Stimulated activated naive CD8-positive, alpha-beta T cell treated with anti-CD3 and anti-CD28 coated beads, Interleukin-15, Interleukin-2, amounts not matched to agents 100 ng/mL and 50 ng/mL, for 24 hours (primary cell): ENCODE data around the gene CD164.

ENCODE experiments used
- H3K27ac Mint-ChIP-seq: one replicate; pipeline ENCODE4 v1.8.0; 2021; ENCODE audit warnings: mild to moderate bottlenecking, mixed read lengths
- H3K27me3 Mint-ChIP-seq: one replicate; pipeline ENCODE4 v1.8.0; 2021; ENCODE audit warnings: mixed read lengths
- H3K36me3 Mint-ChIP-seq: one replicate; pipeline ENCODE4 v1.8.0; 2021; ENCODE audit warnings: low read depth, mixed read lengths
- H3K4me1 Mint-ChIP-seq: one replicate; pipeline ENCODE4 v1.8.0; 2021; ENCODE audit warnings: low read depth, mixed read lengths
- H3K4me3 Mint-ChIP-seq: one replicate; pipeline ENCODE4 v1.8.0; 2021; ENCODE audit warnings: mild to moderate bottlenecking, mixed read lengths
- H3K9me3 Mint-ChIP-seq: one replicate; pipeline ENCODE4 v1.8.0; 2021; ENCODE audit warnings: mixed read lengths

Gene CD164

DNA sequence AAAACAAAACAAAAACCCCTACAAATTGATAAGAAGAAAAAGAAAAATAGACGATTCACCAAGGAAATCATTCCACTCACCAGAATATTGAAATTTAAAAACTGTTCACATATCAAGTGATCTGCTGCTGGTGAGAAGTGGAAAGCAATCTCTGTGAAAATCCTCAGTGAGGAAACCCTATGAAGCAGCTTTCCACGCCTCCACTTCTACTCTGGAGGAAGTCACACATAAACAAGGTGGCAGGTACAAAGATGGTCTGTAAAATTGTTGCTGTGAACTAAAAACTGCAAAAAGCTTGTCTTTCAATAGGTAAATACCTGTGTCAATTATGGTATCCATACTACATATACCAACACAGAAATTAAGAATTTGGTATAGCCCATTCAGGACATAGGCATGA lies 18.5 kb downstream of the CD164 start:
- Mint-ChIP-seq H3K27ac (peak overlapping the region; percentile 34), H3K9me3 (no peaks in the 10 kb centered on the region), H3K4me3 (no peak overlapping the region), H3K36me3 (peaks cover 81% of the 10 kb centered on the region), H3K27me3 (no peaks in the 10 kb centered on the region), H3K4me1 (peaks cover 29% of the 10 kb centered on the region)

DNA sequence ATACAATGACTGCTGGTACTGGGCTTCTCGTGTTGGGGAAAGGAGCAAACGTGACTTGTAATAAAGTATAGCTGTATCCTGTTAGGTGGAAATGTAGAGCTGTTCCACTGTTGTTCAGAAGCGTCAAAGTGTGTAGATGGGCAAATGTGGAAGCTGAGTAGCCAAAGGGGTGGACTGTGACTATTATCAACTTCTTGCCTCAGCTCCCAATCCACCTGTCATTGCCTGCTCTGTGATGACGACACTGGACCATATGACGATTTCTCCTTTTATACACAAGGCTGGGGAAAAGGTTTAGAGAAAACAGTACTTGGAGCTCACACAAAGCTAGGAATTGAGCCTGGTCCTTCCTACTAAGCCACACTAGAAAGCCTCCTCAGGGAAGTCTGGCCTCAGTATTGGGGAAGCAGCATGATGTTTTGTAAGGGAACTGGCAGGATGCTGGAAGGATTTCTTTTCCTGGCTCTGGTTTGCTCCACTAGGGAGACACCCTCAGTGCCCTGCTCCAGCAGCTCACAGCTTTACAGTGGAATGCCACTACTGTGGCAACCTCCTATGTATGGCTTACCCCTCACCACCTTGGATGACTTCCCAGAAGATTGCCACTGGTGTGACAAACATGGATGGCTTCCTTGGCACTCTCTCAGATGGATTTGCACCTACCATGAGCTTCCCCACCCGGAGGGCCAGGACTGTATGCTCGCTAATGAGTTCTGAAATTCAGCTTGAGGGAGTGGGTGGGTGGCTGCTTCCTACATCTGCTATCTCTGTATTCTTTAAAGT lies 20.0 kb downstream of the CD164 start:
- Mint-ChIP-seq H3K27me3 (no peaks in the 10 kb centered on the region), H3K4me3 (no peak overlapping the region), H3K36me3 (peaks cover 84% of the 10 kb centered on the region), H3K27ac (peak overlapping the region; percentile 36), H3K4me1 (peaks cover 27% of the 10 kb centered on the region), H3K9me3 (peaks cover under 1% of the 10 kb centered on the region)

GRCh38 chr6:109360791-109361190 lies 21.5 kb downstream of the CD164 start:
- Mint-ChIP-seq H3K27me3 (no peaks in the 10 kb centered on the region), H3K4me1 (peaks cover 22% of the 10 kb centered on the region), H3K27ac (no peak overlapping the region), H3K36me3 (peaks cover 81% of the 10 kb centered on the region), H3K4me3 (no peak overlapping the region), H3K9me3 (peaks cover 4% of the 10 kb centered on the region)

DNA sequence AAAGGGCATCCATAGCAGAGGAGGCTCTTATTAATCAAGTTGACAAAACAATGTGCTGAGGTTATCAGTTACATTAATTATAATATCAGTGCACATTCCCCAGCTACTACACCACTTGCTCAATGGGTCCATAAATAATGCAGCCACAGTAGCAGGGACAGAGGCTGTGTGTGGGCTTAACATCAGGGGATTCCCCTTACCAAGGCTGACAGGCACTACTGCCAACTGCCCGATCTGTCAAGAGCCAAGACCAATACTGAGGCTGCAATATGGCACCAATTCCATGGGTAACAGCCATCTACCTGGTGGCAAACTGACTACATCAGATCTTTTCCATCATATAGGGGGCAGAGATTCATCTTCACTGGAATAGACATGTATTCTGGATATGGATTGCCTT lies 22.0 kb downstream of the CD164 start:
- Mint-ChIP-seq H3K27me3 (no peaks in the 10 kb centered on the region), H3K36me3 (peaks cover 86% of the 10 kb centered on the region), H3K27ac (no peak overlapping the region), H3K4me3 (no peak overlapping the region), H3K9me3 (peaks cover 4% of the 10 kb centered on the region), H3K4me1 (peaks cover 22% of the 10 kb centered on the region)

- H3K36me3 Mint-ChIP-seq = peaks cover 77% of the 10 kb centered on the region
- peaks cover 4% of the 10 kb centered on the region for H3K9me3 Mint-ChIP-seq
- H3K4me3 Mint-ChIP-seq = no peak overlapping the region
Observed at GRCh38 chr6:109359248-109359647, 23.0 kb downstream of the CD164 start.

GRCh38 chr6:109358204-109358603 lies 24.1 kb downstream of the CD164 start:
- Mint-ChIP-seq H3K36me3 (peaks cover 76% of the 10 kb centered on the region), H3K4me3 (no peak overlapping the region), H3K27me3 (no peaks in the 10 kb centered on the region), H3K9me3 (peaks cover 4% of the 10 kb centered on the region), H3K27ac (no peak overlapping the region), H3K4me1 (peaks cover 3% of the 10 kb centered on the region)

More at GRCh38 chr6:109359248-109359647, 23.0 kb downstream of the CD164 start:
- Mint-ChIP-seq H3K4me1 (peaks cover 12% of the 10 kb centered on the region), H3K27ac (no peak overlapping the region), H3K27me3 (no peaks in the 10 kb centered on the region)

- H3K9me3 Mint-ChIP-seq = peaks cover 4% of the 10 kb centered on the region
- H3K4me3 Mint-ChIP-seq = no peak overlapping the region
- H3K27ac Mint-ChIP-seq = no peak overlapping the region
- H3K36me3 Mint-ChIP-seq = peaks cover 72% of the 10 kb centered on the region
- no peaks in the 10 kb centered on the region for H3K27me3 Mint-ChIP-seq
- peaks cover 3% of the 10 kb centered on the region for H3K4me1 Mint-ChIP-seq
Observed at GRCh38 chr6:109356237-109356636, 26.0 kb downstream of the CD164 start.

- no peaks in the 10 kb centered on the region for H3K9me3 Mint-ChIP-seq
- H3K36me3 Mint-ChIP-seq = peaks cover 38% of the 10 kb centered on the region
- H3K4me1 Mint-ChIP-seq = peaks cover 3% of the 10 kb centered on the region
- no peak overlapping the region for H3K4me3 Mint-ChIP-seq
- no peaks in the 10 kb centered on the region for H3K27me3 Mint-ChIP-seq
- H3K27ac Mint-ChIP-seq = no peak overlapping the region
Observed at GRCh38 chr6:109351231-109352130, 30.8 kb downstream of the CD164 start.

DNA sequence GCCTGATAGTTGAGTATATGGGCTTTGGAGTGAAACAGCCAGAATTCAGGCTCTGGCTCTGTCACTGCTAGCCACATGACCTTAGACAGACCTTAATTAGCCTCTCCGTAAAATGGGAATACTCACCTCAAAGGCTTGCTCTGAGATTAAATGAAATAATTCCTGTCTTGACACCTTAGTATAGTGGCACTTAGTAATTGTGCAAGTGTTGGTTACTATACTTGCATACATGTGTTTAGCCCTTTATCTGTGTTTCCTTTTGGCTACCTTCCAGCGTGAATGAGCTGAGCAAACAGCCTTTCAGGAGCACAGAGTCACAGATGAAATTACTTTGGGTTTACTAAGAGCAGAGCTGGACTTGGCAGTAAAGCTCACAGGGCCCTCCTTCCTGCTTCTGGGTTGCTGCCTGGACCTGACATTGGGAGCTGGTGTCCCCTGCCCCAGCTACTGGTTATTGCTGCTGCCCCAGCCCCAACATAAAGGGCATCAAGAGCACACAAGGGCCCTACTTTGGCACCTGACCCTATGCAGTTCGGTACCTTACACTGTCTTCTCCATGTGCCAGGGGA lies 32.8 kb downstream of the CD164 start:
- peaks cover 8% of the 10 kb centered on the region for H3K4me1 Mint-ChIP-seq
- no peaks in the 10 kb centered on the region for H3K9me3 Mint-ChIP-seq
- H3K4me3 Mint-ChIP-seq = no peak overlapping the region
- H3K27ac Mint-ChIP-seq = no peak overlapping the region
- no peaks in the 10 kb centered on the region for H3K27me3 Mint-ChIP-seq
- peaks cover 28% of the 10 kb centered on the region for H3K36me3 Mint-ChIP-seq

DNA sequence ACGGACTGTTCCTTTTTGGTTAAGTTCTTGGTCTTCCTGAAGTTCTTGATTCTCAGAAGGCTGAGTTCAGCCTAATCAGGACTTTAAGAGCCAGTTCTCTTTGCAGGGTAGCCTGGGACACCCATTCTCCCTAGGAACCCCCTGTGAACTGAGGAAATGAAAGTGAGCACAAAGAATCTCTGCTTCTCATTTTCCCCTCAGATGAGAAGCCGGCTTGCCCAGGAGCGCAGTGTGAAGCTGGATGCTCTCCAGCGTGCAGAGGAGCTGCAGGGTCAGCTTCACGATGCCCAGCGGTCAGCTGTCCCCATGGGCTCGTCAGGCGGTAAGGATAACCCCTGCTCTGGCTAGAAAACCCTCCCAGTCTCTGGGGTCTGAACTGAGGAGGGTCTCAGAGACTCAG lies 34.0 kb downstream of the CD164 start:
- Mint-ChIP-seq H3K4me3 (no peak overlapping the region), H3K36me3 (peaks cover 19% of the 10 kb centered on the region), H3K9me3 (no peaks in the 10 kb centered on the region), H3K27ac (no peak overlapping the region), H3K4me1 (peaks cover 8% of the 10 kb centered on the region), H3K27me3 (no peaks in the 10 kb centered on the region)

- Mint-ChIP-seq H3K4me3 (no peak overlapping the region), H3K27ac (no peak overlapping the region), H3K4me1 (peaks cover 8% of the 10 kb centered on the region), H3K9me3 (no peaks in the 10 kb centered on the region), H3K36me3 (peaks cover 14% of the 10 kb centered on the region), H3K27me3 (no peaks in the 10 kb centered on the region)
Observed at GRCh38 chr6:109347779-109348178, 34.5 kb downstream of the CD164 start.

DNA sequence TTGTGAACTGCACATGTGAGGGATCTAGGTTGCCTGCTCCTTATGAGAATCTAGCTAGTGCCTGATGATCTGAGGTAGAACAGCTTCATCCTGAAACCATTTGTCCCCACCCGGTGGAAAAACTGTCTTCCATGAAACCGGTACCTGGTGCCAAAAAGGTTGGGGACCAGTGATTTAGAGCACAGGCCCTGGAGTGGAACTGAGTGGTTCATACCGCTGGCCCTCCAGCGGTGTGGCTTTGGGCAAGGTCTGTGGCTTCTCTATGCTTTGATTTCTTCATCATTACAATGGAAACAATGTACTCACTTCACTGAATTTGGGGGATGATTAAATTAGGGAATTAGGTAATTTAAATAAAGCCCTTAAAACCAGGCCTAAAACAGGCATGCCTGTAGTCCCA lies 36.3 kb downstream of the CD164 start:
- Mint-ChIP-seq H3K27ac (no peak overlapping the region), H3K9me3 (no peaks in the 10 kb centered on the region)

GRCh38 chr6:109344226-109344625 lies 38.0 kb downstream of the CD164 start:
- H3K36me3 Mint-ChIP-seq = no peaks in the 10 kb centered on the region
- no peak overlapping the region for H3K27ac Mint-ChIP-seq
- H3K4me3 Mint-ChIP-seq = no peak overlapping the region
- no peaks in the 10 kb centered on the region for H3K9me3 Mint-ChIP-seq
- peaks cover 4% of the 10 kb centered on the region for H3K4me1 Mint-ChIP-seq
- H3K27me3 Mint-ChIP-seq = no peaks in the 10 kb centered on the region

More for the DNA sequence above, 36.3 kb downstream of the CD164 start:
- Mint-ChIP-seq H3K4me1 (peaks cover 4% of the 10 kb centered on the region), H3K4me3 (no peak overlapping the region), H3K36me3 (peaks cover 3% of the 10 kb centered on the region), H3K27me3 (no peaks in the 10 kb centered on the region)

DNA sequence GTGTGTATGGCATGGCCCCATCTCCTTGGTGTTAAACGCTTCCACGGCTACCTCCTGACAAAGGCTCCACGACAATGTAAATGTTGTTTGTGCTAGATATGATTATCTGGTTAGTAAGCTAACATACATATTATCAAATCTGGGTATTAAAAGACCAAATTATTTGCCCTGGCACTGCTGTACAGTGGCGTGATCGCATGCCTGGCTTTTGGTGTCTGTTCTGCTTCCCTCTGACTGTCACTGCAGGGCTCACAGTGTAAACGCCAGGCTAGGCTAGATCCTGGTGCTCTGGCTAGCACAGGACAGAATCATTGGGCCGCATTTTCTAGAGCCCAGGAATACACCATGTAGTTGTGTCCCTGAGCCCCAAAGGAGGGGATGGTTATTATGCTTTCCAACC lies 38.7 kb downstream of the CD164 start:
- Mint-ChIP-seq H3K9me3 (no peaks in the 10 kb centered on the region), H3K4me3 (no peak overlapping the region), H3K36me3 (no peaks in the 10 kb centered on the region), H3K27ac (no peak overlapping the region), H3K4me1 (peaks cover 4% of the 10 kb centered on the region), H3K27me3 (no peaks in the 10 kb centered on the region)

- Mint-ChIP-seq H3K9me3 (no peaks in the 10 kb centered on the region), H3K4me3 (no peak overlapping the region), H3K27me3 (no peaks in the 10 kb centered on the region), H3K27ac (no peak overlapping the region), H3K36me3 (no peaks in the 10 kb centered on the region), H3K4me1 (peaks cover 4% of the 10 kb centered on the region)
Observed at GRCh38 chr6:109342911-109343310, 39.4 kb downstream of the CD164 start.
